Measurements from ENCODE around the gene NUS1. TPM values are rescaled to one million over a fixed set of nuclear protein-coding genes. Genes with fewer than 3 reads are reported as not detected.

Gene NUS1
- total and polyA plus RNA-seq, 9 of the 15 experiments (the other 6 are each of a cell fraction or from before 2014, with no cell fraction given): 16.3 to 53.7 (median 26.4) TPM

GRCh38 chr6:117681162-117681741 lies 6.0 kb downstream of the NUS1 start:
- Histone ChIP-seq H3K9ac (ENCODE audit: insufficient read depth in 1 of 2, low read depth in 2 of 2, low read length in 2 of 2) (no peak overlapping the region), H3K4me2 (ENCODE audit: insufficient read depth, low read length) (no peak overlapping the region), H3K36me3 (ENCODE audit: control insufficient read depth, insufficient read depth, low read length) (peaks cover 69% of the 10 kb centered on the region), H3K79me2 (ENCODE audit: control insufficient read depth, insufficient read depth, low read length) (peaks cover 98% of the 10 kb centered on the region), H3K9me3 (replicated peaks; ENCODE audit: control insufficient read depth, insufficient read depth, low read depth, low read length) (peaks cover 3% of the 10 kb centered on the region; the same call in 1 of the 2 replicates), H3K4me1 (replicated peaks in 1 of 2; ENCODE audit: control insufficient read depth in 2 of 2, insufficient read depth in 2 of 2, low read length in 2 of 2) (peaks cover 5 to 24% of the 10 kb centered on the region in 2 experiments; a peak in 4 of 5 replicates), H3K4me3 (no peak overlapping the region), H3K27ac (ENCODE audit: extremely low read depth, low read depth, low read length) (no peak overlapping the region), H3K27me3 (ENCODE audit: control insufficient read depth in 2 of 2, insufficient read depth in 2 of 2, low read length in 2 of 2) (no peaks in the 10 kb centered on the region), H3K9me1 (ENCODE audit: control insufficient read depth, insufficient read depth, low read length) (peaks cover 3% of the 10 kb centered on the region), H2AFZ (ENCODE audit: low read depth, low read length) (no peak overlapping the region), H4K20me1 (replicated peaks; ENCODE audit: control insufficient read depth, insufficient read depth, low read length) (peaks cover 27% of the 10 kb centered on the region)
- POLR2A ChIA-PET: interaction anchor here (0.6 to 1.0 kb wide), 2 partner anchors 24 to 150 kb away, joined by 3 read pairs; no protein-coding TSS in a partner anchor
- in situ Hi-C loops (cut with MboI): no loop called here
- BruUV-seq (replicated peaks): no TSS peak
- intact Hi-C loops (cut with micrococcal nuclease): no loop called here
- CTCF ChIA-PET (ENCODE audit: low intra/inter-chr PET ratio): no interaction called here
- FAIRE-seq: no peak
- ATAC-seq: no peak
- no peak for DNase-seq (ENCODE audit: extremely low read depth in 1 of 4, low spot score in 3 of 4)
- 34% methylated on average over 3 of the region's 3 CpGs for WGBS (ENCODE audit: insufficient coverage, low coverage, missing lambda C conversion rate)
- TF ChIP-seq NR1H2 (CRISPR knock-in tag; IDR thresholded peaks at IDR 0.05) (no peak), TOE1 (IDR thresholded peaks at IDR 0.05; ENCODE audit: borderline replicate concordance) (no peak), TOE1 (CRISPR knock-in tag; IDR thresholded peaks at IDR 0.05; ENCODE audit: borderline replicate concordance, low read depth) (no peak), ZHX1 (conservative IDR thresholded peaks at IDR 0.05; ENCODE audit: low read length) (no peak), FUS (optimal IDR thresholded peaks at IDR 0.05; ENCODE audit: low read depth, low read length) (no peak), ZNF436 (CRISPR knock-in tag; IDR thresholded peaks at IDR 0.05) (no peak), NCOA1 (IDR thresholded peaks at IDR 0.05; ENCODE audit: low read depth) (no peak)
- TF ChIP-seq, protein P1, sequence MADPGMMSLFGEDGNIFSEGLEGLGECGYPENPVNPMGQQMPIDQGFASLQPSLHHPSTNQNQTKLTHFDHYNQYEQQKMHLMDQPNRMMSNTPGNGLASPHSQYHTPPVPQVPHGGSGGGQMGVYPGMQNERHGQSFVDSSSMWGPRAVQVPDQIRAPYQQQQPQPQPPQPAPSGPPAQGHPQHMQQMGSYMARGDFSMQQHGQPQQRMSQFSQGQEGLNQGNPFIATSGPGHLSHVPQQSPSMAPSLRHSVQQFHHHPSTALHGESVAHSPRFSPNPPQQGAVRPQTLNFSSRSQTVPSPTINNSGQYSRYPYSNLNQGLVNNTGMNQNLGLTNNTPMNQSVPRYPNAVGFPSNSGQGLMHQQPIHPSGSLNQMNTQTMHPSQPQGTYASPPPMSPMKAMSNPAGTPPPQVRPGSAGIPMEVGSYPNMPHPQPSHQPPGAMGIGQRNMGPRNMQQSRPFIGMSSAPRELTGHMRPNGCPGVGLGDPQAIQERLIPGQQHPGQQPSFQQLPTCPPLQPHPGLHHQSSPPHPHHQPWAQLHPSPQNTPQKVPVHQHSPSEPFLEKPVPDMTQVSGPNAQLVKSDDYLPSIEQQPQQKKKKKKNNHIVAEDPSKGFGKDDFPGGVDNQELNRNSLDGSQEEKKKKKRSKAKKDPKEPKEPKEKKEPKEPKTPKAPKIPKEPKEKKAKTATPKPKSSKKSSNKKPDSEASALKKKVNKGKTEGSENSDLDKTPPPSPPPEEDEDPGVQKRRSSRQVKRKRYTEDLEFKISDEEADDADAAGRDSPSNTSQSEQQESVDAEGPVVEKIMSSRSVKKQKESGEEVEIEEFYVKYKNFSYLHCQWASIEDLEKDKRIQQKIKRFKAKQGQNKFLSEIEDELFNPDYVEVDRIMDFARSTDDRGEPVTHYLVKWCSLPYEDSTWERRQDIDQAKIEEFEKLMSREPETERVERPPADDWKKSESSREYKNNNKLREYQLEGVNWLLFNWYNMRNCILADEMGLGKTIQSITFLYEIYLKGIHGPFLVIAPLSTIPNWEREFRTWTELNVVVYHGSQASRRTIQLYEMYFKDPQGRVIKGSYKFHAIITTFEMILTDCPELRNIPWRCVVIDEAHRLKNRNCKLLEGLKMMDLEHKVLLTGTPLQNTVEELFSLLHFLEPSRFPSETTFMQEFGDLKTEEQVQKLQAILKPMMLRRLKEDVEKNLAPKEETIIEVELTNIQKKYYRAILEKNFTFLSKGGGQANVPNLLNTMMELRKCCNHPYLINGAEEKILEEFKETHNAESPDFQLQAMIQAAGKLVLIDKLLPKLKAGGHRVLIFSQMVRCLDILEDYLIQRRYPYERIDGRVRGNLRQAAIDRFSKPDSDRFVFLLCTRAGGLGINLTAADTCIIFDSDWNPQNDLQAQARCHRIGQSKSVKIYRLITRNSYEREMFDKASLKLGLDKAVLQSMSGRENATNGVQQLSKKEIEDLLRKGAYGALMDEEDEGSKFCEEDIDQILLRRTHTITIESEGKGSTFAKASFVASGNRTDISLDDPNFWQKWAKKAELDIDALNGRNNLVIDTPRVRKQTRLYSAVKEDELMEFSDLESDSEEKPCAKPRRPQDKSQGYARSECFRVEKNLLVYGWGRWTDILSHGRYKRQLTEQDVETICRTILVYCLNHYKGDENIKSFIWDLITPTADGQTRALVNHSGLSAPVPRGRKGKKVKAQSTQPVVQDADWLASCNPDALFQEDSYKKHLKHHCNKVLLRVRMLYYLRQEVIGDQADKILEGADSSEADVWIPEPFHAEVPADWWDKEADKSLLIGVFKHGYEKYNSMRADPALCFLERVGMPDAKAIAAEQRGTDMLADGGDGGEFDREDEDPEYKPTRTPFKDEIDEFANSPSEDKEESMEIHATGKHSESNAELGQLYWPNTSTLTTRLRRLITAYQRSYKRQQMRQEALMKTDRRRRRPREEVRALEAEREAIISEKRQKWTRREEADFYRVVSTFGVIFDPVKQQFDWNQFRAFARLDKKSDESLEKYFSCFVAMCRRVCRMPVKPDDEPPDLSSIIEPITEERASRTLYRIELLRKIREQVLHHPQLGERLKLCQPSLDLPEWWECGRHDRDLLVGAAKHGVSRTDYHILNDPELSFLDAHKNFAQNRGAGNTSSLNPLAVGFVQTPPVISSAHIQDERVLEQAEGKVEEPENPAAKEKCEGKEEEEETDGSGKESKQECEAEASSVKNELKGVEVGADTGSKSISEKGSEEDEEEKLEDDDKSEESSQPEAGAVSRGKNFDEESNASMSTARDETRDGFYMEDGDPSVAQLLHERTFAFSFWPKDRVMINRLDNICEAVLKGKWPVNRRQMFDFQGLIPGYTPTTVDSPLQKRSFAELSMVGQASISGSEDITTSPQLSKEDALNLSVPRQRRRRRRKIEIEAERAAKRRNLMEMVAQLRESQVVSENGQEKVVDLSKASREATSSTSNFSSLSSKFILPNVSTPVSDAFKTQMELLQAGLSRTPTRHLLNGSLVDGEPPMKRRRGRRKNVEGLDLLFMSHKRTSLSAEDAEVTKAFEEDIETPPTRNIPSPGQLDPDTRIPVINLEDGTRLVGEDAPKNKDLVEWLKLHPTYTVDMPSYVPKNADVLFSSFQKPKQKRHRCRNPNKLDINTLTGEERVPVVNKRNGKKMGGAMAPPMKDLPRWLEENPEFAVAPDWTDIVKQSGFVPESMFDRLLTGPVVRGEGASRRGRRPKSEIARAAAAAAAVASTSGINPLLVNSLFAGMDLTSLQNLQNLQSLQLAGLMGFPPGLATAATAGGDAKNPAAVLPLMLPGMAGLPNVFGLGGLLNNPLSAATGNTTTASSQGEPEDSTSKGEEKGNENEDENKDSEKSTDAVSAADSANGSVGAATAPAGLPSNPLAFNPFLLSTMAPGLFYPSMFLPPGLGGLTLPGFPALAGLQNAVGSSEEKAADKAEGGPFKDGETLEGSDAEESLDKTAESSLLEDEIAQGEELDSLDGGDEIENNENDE (IDR thresholded peaks at IDR 0.05; ENCODE audit: low read depth, low read length): no peak
